Activated B cell treated with CpG ODN at 0.5 μM for 24 hours (primary cell): ENCODE results near the gene MCF2L. TPM values are rescaled to one million over a fixed set of nuclear protein-coding genes. Genes with fewer than 3 reads are reported as not detected.

Experiments
- ATAC-seq: fragments of 200-7000 bp; cut with Tn5 transposase; one replicate; pipeline ENCODE4 v1.10.0; 2021; ENCODE audit warnings: low read depth, mild to moderate bottlenecking, moderate library complexity
- CTCF ChIA-PET: fragments of 350-600 bp; sonication (Branson Sonifier 250); formaldehyde crosslinking; loops from one replicate; lab custom pipeline; 2021; ENCODE audit warnings: antibody characterized with exemption; lab: Charles Lee
- POLR2A ChIA-PET: fragments of 350-600 bp; sonication (Branson Sonifier 250); formaldehyde crosslinking; loops from one replicate; lab custom pipeline; 2021; ENCODE audit warnings: antibody characterized with exemption; lab: Charles Lee
- DNase-seq: peaks from one replicate; pipeline ENCODE4 v3.0.0; 2022
- H3K27ac Mint-ChIP-seq: one replicate; pipeline ENCODE4 v1.8.0; 2020; ENCODE audit warnings: mixed read lengths
- H3K27me3 Mint-ChIP-seq: one replicate; pipeline ENCODE4 v1.8.0; 2021; ENCODE audit warnings: mixed read lengths
- H3K36me3 Mint-ChIP-seq: one replicate; pipeline ENCODE4 v1.8.0; 2021; ENCODE audit warnings: low read depth, mixed read lengths
- H3K4me1 Mint-ChIP-seq: one replicate; pipeline ENCODE4 v1.8.0; 2021; ENCODE audit warnings: mixed read lengths
- H3K4me3 Mint-ChIP-seq: one replicate; pipeline ENCODE4 v1.8.0; 2020; ENCODE audit warnings: mild to moderate bottlenecking, mixed read lengths
- H3K9me3 Mint-ChIP-seq: one replicate; pipeline ENCODE4 v1.8.0; 2020; ENCODE audit warnings: mixed read lengths
- intact Hi-C: fragments of 100-400 bp; cut with micrococcal nuclease; formaldehyde crosslinking; loops from one replicate; pipeline ENCODE4 v1.15.1; 2024
- total RNA-seq: library from RNA; stranded (reverse); gene quantifications from 2 replicates; pipeline ENCODE4 v1.2.3, GENCODE V29; 2022
- TF ChIP-seq, protein P1 (sequence below): fragments of 200-600 bp; IDR thresholded peaks from one replicate; pipeline ENCODE4 v1.8.0; 2022; ENCODE audit warnings: antibody characterized with exemption, mild to moderate bottlenecking

MCF2L gene
- total RNA-seq, 1 donor from 2014 or later = 3.4 TPM

DNA sequence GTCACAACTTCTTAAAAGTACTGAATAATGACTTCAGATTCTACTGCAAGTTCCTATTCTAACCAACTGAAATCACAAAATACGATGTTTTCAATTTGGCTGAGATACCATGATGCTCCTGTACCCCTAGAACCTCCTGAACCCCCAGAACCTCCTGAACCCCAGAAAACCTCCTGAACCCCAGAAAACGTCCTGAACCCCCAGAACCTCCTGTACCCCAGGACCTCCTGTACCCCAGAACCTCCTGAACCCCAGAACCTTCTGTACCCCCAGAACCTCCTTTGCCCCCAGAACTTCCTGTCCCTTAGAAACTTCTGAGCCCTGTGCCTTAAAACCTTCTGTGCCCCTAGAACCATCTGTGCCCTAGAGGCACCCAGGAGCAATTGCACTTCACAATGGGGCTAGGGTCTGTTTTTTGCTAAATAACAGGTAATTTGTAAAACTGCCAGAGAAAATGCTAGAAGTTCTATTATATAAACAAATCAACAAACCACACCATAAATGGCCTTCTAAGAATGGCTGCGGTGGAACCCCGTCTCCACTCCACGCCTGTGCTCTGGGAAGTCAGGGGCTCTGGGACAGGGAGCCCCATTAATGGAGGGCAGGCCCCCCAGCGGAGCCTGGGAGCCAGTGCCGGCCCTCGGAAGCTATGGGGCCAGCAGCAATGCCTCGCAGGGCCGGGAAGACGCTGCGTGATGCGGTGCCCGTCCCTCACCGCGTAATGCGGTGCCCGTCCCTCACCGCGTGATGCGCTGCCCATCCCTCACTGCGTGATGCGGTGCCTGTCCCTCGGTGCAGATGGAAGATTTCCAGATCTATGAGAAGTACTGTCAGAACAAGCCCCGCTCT is 115.3 kb downstream of the MCF2L start:
- Mint-ChIP-seq H3K27ac (no peak overlapping the region), H3K27me3 (no peaks in the 10 kb centered on the region), H3K9me3 (no peaks in the 10 kb centered on the region), H3K36me3 (peaks cover 14% of the 10 kb centered on the region), H3K4me3 (no peak overlapping the region), H3K4me1 (no peaks in the 10 kb centered on the region)
- no peak for DNase-seq
- ChIA-PET POLR2A (no interaction called here), CTCF (no interaction called here)
- no peak for ATAC-seq
- intact Hi-C loops = no loop called here
- TF ChIP-seq, protein P1, sequence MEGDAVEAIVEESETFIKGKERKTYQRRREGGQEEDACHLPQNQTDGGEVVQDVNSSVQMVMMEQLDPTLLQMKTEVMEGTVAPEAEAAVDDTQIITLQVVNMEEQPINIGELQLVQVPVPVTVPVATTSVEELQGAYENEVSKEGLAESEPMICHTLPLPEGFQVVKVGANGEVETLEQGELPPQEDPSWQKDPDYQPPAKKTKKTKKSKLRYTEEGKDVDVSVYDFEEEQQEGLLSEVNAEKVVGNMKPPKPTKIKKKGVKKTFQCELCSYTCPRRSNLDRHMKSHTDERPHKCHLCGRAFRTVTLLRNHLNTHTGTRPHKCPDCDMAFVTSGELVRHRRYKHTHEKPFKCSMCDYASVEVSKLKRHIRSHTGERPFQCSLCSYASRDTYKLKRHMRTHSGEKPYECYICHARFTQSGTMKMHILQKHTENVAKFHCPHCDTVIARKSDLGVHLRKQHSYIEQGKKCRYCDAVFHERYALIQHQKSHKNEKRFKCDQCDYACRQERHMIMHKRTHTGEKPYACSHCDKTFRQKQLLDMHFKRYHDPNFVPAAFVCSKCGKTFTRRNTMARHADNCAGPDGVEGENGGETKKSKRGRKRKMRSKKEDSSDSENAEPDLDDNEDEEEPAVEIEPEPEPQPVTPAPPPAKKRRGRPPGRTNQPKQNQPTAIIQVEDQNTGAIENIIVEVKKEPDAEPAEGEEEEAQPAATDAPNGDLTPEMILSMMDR = no peak

GRCh38 chr13:113084943-113085540 is 116.0 kb downstream of the MCF2L start:
- Mint-ChIP-seq H3K4me1 (no peaks in the 10 kb centered on the region), H3K4me3 (no peak overlapping the region), H3K36me3 (peaks cover 14% of the 10 kb centered on the region), H3K9me3 (no peaks in the 10 kb centered on the region), H3K27ac (no peak overlapping the region), H3K27me3 (no peaks in the 10 kb centered on the region)
- POLR2A ChIA-PET = no interaction called here
- TF ChIP-seq, protein P1 = no peak
- intact Hi-C loops = no loop called here
- CTCF ChIA-PET = no interaction called here
- DNase-seq (no peak), ATAC-seq (no peak)

GRCh38 chr13:113086031-113086750 is 117.2 kb downstream of the MCF2L start:
- ATAC-seq (no peak), DNase-seq (no peak)
- ChIA-PET CTCF (no interaction called here), POLR2A (no interaction called here)
- peaks cover 14% of the 10 kb centered on the region for H3K36me3 Mint-ChIP-seq
- no peaks in the 10 kb centered on the region for H3K27me3 Mint-ChIP-seq
- no peak overlapping the region for H3K4me3 Mint-ChIP-seq
- no peaks in the 10 kb centered on the region for H3K9me3 Mint-ChIP-seq
- TF ChIP-seq, protein P1 = no peak
- no peak overlapping the region for H3K27ac Mint-ChIP-seq
- intact Hi-C loops = no loop called here
- H3K4me1 Mint-ChIP-seq = no peaks in the 10 kb centered on the region

GRCh38 chr13:113086991-113087922 is 118.2 kb downstream of the MCF2L start:
- ATAC-seq (no peak), DNase-seq (no peak)
- Mint-ChIP-seq H3K27me3 (no peaks in the 10 kb centered on the region), H3K36me3 (peaks cover 14% of the 10 kb centered on the region), H3K9me3 (no peaks in the 10 kb centered on the region), H3K27ac (no peak overlapping the region), H3K4me3 (no peak overlapping the region), H3K4me1 (no peaks in the 10 kb centered on the region)
- ChIA-PET CTCF (no interaction called here), POLR2A (no interaction called here)
- intact Hi-C loops = no loop called here
- TF ChIP-seq, protein P1 = no peak
